Measurements from ENCODE around the gene ARHGAP32. TPM values are rescaled to one million over a fixed set of nuclear protein-coding genes. Genes with fewer than 3 reads are reported as not detected.
"Not testable (repeated sequence)": the region's sequence is repeated elsewhere in the genome, so short reads cannot be mapped to it uniquely, and the experiment has no call there.

Gene ARHGAP32
- total RNA-seq, 1 donor from 2014 or later, result 7.1 TPM

- Mint-ChIP-seq H3K36me3 (ENCODE audit: low read depth) (peaks cover 5% of the 10 kb centered on the region), H3K27ac (no peak overlapping the region), H3K4me3 (no peak overlapping the region), H3K27me3 (peaks cover 9% of the 10 kb centered on the region), H3K9me3 (peaks cover 8% of the 10 kb centered on the region), H3K4me1 (peaks cover 7% of the 10 kb centered on the region)
- intact Hi-C loops (cut with micrococcal nuclease), result no loop called here
- no peak for DNase-seq
These were observed 24.8 kb downstream of the ARHGAP32 start for GRCh38 chr11:129167315-129167714.

- H3K9me3 Mint-ChIP-seq, result peaks cover 9% of the 10 kb centered on the region
- H3K4me3 Mint-ChIP-seq, result no peak overlapping the region
- H3K36me3 Mint-ChIP-seq (ENCODE audit: low read depth), result peaks cover 4% of the 10 kb centered on the region
- H3K27ac Mint-ChIP-seq, result no peak overlapping the region
- no peak for DNase-seq
- peaks cover 12% of the 10 kb centered on the region for H3K4me1 Mint-ChIP-seq
- intact Hi-C loops (cut with micrococcal nuclease), result loop anchor here (5.0 kb wide), 1 partner anchor 119 kb away; no protein-coding TSS in a partner anchor
- H3K27me3 Mint-ChIP-seq, result peaks cover 9% of the 10 kb centered on the region
These were observed 28.4 kb downstream of the ARHGAP32 start for GRCh38 chr11:129163714-129164164.

- DNase-seq; H3K36me3 Mint-ChIP-seq (ENCODE audit: low read depth); H3K4me1 Mint-ChIP-seq; H3K4me3 Mint-ChIP-seq; H3K27me3 Mint-ChIP-seq; H3K27ac Mint-ChIP-seq; intact Hi-C loops (cut with micrococcal nuclease): not testable (repeated sequence)
- H3K9me3 Mint-ChIP-seq, result peaks cover 17% of the 10 kb centered on the region
These were observed 35.0 kb downstream of the ARHGAP32 start for GRCh38 chr11:129157080-129157479.

GRCh38 chr11:129155745-129156144 lies 36.4 kb downstream of the ARHGAP32 start:
- Mint-ChIP-seq H3K4me3 (no peak overlapping the region), H3K9me3 (peaks cover 22% of the 10 kb centered on the region), H3K27me3 (no peaks in the 10 kb centered on the region), H3K36me3 (ENCODE audit: low read depth) (no peaks in the 10 kb centered on the region), H3K4me1 (no peaks in the 10 kb centered on the region), H3K27ac (no peak overlapping the region)
- no peak for DNase-seq
- intact Hi-C loops (cut with micrococcal nuclease), result no loop called here

GRCh38 chr11:129148487-129148886 lies 43.6 kb downstream of the ARHGAP32 start:
- H3K36me3 Mint-ChIP-seq (ENCODE audit: low read depth), result no peaks in the 10 kb centered on the region
- no peaks in the 10 kb centered on the region for H3K4me1 Mint-ChIP-seq
- H3K27ac Mint-ChIP-seq, result no peak overlapping the region

GRCh38 chr11:129146191-129146590 lies 45.9 kb downstream of the ARHGAP32 start:
- no peaks in the 10 kb centered on the region for H3K27me3 Mint-ChIP-seq
- no peaks in the 10 kb centered on the region for H3K36me3 Mint-ChIP-seq (ENCODE audit: low read depth)
- H3K27ac Mint-ChIP-seq, result no peak overlapping the region
- no peaks in the 10 kb centered on the region for H3K4me1 Mint-ChIP-seq
- H3K9me3 Mint-ChIP-seq, result peaks cover 5% of the 10 kb centered on the region
- H3K4me3 Mint-ChIP-seq, result no peak overlapping the region
- intact Hi-C loops (cut with micrococcal nuclease), result no loop called here
- no peak for DNase-seq

More at GRCh38 chr11:129148487-129148886, 43.6 kb downstream of the ARHGAP32 start:
- H3K27me3 Mint-ChIP-seq, result no peaks in the 10 kb centered on the region
- no peak overlapping the region for H3K4me3 Mint-ChIP-seq
- intact Hi-C loops (cut with micrococcal nuclease), result no loop called here
- DNase-seq, result no peak
- peaks cover 10% of the 10 kb centered on the region for H3K9me3 Mint-ChIP-seq

- Mint-ChIP-seq H3K27ac (no peak overlapping the region), H3K4me1 (no peaks in the 10 kb centered on the region), H3K9me3 (peaks cover 1% of the 10 kb centered on the region), H3K27me3 (no peaks in the 10 kb centered on the region), H3K4me3 (no peak overlapping the region), H3K36me3 (ENCODE audit: low read depth) (no peaks in the 10 kb centered on the region)
- intact Hi-C loops (cut with micrococcal nuclease), result no loop called here
- DNase-seq, result no peak
These were observed 46.8 kb downstream of the ARHGAP32 start for GRCh38 chr11:129145276-129145675.

- H3K9me3 Mint-ChIP-seq, result no peaks in the 10 kb centered on the region
- H3K36me3 Mint-ChIP-seq (ENCODE audit: low read depth), result no peaks in the 10 kb centered on the region
- H3K4me3 Mint-ChIP-seq, result no peak overlapping the region
- intact Hi-C loops (cut with micrococcal nuclease), result no loop called here
- no peaks in the 10 kb centered on the region for H3K27me3 Mint-ChIP-seq
- no peaks in the 10 kb centered on the region for H3K4me1 Mint-ChIP-seq
- H3K27ac Mint-ChIP-seq, result no peak overlapping the region
- DNase-seq, result no peak
These were observed 47.9 kb downstream of the ARHGAP32 start for GRCh38 chr11:129144256-129144655.

- no peaks in the 10 kb centered on the region for H3K27me3 Mint-ChIP-seq
- intact Hi-C loops (cut with micrococcal nuclease), result no loop called here
- DNase-seq, result no peak
- H3K27ac Mint-ChIP-seq, result no peak overlapping the region
- H3K36me3 Mint-ChIP-seq (ENCODE audit: low read depth), result no peaks in the 10 kb centered on the region
- H3K4me1 Mint-ChIP-seq, result no peaks in the 10 kb centered on the region
- H3K9me3 Mint-ChIP-seq, result no peaks in the 10 kb centered on the region
- H3K4me3 Mint-ChIP-seq, result no peak overlapping the region
These were observed 48.8 kb downstream of the ARHGAP32 start for GRCh38 chr11:129143335-129143734.

GRCh38 chr11:129141748-129142523 lies 50.2 kb downstream of the ARHGAP32 start:
- no peak for DNase-seq
- Mint-ChIP-seq H3K27me3 (no peaks in the 10 kb centered on the region), H3K36me3 (ENCODE audit: low read depth) (no peaks in the 10 kb centered on the region), H3K4me3 (no peak overlapping the region), H3K9me3 (no peaks in the 10 kb centered on the region), H3K4me1 (no peaks in the 10 kb centered on the region), H3K27ac (no peak overlapping the region)
- intact Hi-C loops (cut with micrococcal nuclease), result no loop called here

- H3K27me3 Mint-ChIP-seq, result no peaks in the 10 kb centered on the region
- no peak for DNase-seq
These were observed 60.8 kb downstream of the ARHGAP32 start for GRCh38 chr11:129131316-129131715.

GRCh38 chr11:129128881-129129620 lies 63.1 kb downstream of the ARHGAP32 start:
- H3K27me3 Mint-ChIP-seq; H3K4me1 Mint-ChIP-seq; H3K36me3 Mint-ChIP-seq (ENCODE audit: low read depth); intact Hi-C loops (cut with micrococcal nuclease); H3K9me3 Mint-ChIP-seq; H3K27ac Mint-ChIP-seq; DNase-seq; H3K4me3 Mint-ChIP-seq: not testable (repeated sequence)

More at GRCh38 chr11:129131316-129131715, 60.8 kb downstream of the ARHGAP32 start:
- intact Hi-C loops (cut with micrococcal nuclease), result no loop called here
- Mint-ChIP-seq H3K4me1 (no peaks in the 10 kb centered on the region), H3K27ac (no peak overlapping the region), H3K4me3 (no peak overlapping the region), H3K36me3 (ENCODE audit: low read depth) (no peaks in the 10 kb centered on the region), H3K9me3 (no peaks in the 10 kb centered on the region)

- no peak for DNase-seq
- intact Hi-C loops (cut with micrococcal nuclease), result loop anchor here (5.0 to 10.0 kb wide), 4 partner anchors 154 to 633 kb away; no protein-coding TSS in a partner anchor
- Mint-ChIP-seq H3K27ac (no peak overlapping the region), H3K4me3 (no peak overlapping the region), H3K4me1 (no peaks in the 10 kb centered on the region), H3K36me3 (ENCODE audit: low read depth) (no peaks in the 10 kb centered on the region), H3K9me3 (no peaks in the 10 kb centered on the region), H3K27me3 (no peaks in the 10 kb centered on the region)
These were observed 73.1 kb downstream of the ARHGAP32 start for GRCh38 chr11:129119036-129119435.

Measured in activated CD4-positive, alpha-beta T cell treated with anti-CD3 and anti-CD28 coated beads, Interleukin-2, amount 10 ng/mL, durations not matched to agents 24 days and 14 days (primary cell).